Prostate gland (tissue), 2 donors: Measurements from ENCODE around the gene HIGD2B.

Experiments
- POLR2A ChIP-seq: fragments of 450-650 bp; IDR thresholded peaks from one replicate; pipeline ENCODE4 v1.6.1; 2016; ENCODE audit warnings: antibody characterized with exemption, mild to moderate bottlenecking
- TF ChIP-seq, protein P1 (sequence below), 4 experiments: fragments of 200-600 bp in 2 of 4; fragments of 450-650 bp in 2 of 4; sonication (generic) in 2 of 4; IDR thresholded peaks; 1 replicate in 3 of 4; 2 replicates in 1 of 4; pipeline ENCODE4 v1.5.1; 2016 to 2019; ENCODE audit warnings: antibody characterized with exemption in 4 of 4, mild to moderate bottlenecking in 2 of 4, moderate library complexity in 2 of 4

DNA sequence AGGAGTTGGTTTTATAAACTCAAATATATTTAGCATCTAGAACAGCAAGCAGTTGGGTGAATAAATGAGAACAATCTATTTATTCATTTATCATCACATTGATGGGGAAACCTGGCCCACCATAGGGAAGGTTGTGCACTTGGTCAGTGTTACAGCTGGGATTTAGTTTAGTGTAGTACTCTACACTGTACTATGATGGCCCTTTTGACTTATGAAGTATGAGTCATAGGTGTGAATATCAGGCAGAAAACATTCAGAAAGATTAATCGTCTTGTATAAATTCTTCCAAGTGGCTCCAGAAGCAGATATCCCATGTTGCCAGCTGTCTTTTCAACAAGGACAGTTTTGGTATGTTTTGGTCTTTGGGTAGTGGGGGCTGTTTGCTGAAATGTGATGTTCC, 38.0 kb upstream of the HIGD2B start:
- TF ChIP-seq, protein P1, sequence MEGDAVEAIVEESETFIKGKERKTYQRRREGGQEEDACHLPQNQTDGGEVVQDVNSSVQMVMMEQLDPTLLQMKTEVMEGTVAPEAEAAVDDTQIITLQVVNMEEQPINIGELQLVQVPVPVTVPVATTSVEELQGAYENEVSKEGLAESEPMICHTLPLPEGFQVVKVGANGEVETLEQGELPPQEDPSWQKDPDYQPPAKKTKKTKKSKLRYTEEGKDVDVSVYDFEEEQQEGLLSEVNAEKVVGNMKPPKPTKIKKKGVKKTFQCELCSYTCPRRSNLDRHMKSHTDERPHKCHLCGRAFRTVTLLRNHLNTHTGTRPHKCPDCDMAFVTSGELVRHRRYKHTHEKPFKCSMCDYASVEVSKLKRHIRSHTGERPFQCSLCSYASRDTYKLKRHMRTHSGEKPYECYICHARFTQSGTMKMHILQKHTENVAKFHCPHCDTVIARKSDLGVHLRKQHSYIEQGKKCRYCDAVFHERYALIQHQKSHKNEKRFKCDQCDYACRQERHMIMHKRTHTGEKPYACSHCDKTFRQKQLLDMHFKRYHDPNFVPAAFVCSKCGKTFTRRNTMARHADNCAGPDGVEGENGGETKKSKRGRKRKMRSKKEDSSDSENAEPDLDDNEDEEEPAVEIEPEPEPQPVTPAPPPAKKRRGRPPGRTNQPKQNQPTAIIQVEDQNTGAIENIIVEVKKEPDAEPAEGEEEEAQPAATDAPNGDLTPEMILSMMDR (IDR thresholded peaks at IDR 0.05) = no peak
- no peak for TF ChIP-seq POLR2A
